ENCODE results near the gene ZFAND3.

Gene ZFAND3

DNA sequence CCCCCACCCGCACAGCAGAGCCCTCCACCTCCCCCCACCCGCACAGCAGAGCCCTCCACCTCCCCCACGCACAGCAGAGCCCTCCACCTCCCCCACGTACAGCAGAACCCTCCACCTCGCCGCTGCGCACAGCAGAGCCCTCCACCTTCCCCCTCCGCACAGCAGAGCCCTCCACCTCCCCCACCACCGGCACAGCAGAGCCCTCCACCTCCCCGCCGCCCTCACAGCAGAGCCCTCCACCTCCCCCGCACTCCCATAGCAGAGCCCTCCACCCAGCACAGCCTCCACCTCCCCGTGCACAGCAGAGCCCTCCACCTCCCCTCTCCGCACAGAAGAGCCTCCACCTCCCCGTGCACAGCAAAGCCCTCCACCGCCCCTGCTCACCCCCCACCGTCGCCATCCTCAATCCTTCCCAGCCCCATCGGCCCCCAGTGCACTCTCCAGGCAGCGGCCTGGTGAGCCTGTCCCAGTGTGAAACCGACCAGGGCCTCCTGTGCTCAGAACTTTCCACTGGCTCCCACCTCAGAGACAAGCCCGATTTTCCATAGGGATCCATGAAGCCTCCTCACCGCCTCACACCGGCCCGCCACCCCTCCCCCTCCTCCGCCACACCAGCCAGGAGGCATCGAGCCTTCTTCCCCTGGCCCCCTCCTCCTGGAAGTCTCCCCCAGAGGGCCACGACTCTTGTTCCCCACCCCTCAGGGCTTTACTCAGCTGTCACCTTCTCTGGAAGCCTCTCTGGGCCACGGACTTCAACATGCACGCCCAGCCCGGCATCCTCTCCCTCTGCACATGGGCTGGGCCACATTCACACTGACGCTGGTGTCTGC is 347.1 kb downstream of the ZFAND3 start:
- Histone ChIP-seq H2AK5ac (ENCODE audit: low read length, severe bottlenecking) (no peak overlapping the region), H3K9ac (ENCODE audit: low read length) (no peak overlapping the region), H3K14ac (ENCODE audit: low read length in 2 of 2) (no peak overlapping the region), H2AFZ (ENCODE audit: low read depth, low read length) (no peak overlapping the region), H2BK5ac (ENCODE audit: low read depth, low read length, poor library complexity, severe bottlenecking) (no peak overlapping the region), H3K4me3 (ENCODE audit: insufficient read depth in 1 of 2, low read depth in 1 of 2, low read length in 2 of 2) (no peak overlapping the region), H4K91ac (ENCODE audit: low read length) (no peak overlapping the region), H3K4me1 (ENCODE audit: control insufficient read depth, insufficient read depth, low read depth, low read length) (peaks cover 14% of the 10 kb centered on the region), H3K27ac (ENCODE audit: low read length, poor library complexity, severe bottlenecking) (no peak overlapping the region), H3K18ac (ENCODE audit: low read depth in 1 of 2, low read length in 2 of 2) (peak overlapping the region in 1 of 2 experiments; percentile 29), H3K79me1 (replicated peaks; ENCODE audit: low read length, poor library complexity, severe bottlenecking) (peaks cover 3% of the 10 kb centered on the region), H3K4me2 (ENCODE audit: low read length, poor library complexity, severe bottlenecking) (no peak overlapping the region), H4K8ac (ENCODE audit: low read length) (no peak overlapping the region), H2BK12ac (ENCODE audit: low read length in 2 of 2) (peak overlapping the region in 1 of 2 experiments; percentile 33), H3K27me3 (ENCODE audit: control insufficient read depth in 1 of 2, insufficient read depth in 1 of 2, low read length in 2 of 2) (no peaks in the 10 kb centered on the region), H3K4ac (ENCODE audit: low read depth in 1 of 2, low read length in 2 of 2) (no peak overlapping the region), H3K36me3 (ENCODE audit: control insufficient read depth in 1 of 2, insufficient read depth in 2 of 2, low read depth in 1 of 2, low read length in 2 of 2) (peaks cover 0 to 26% of the 10 kb centered on the region in 2 experiments), H2BK15ac (ENCODE audit: low read depth, poor library complexity, severe bottlenecking) (no peak overlapping the region), H2BK120ac (ENCODE audit: low read depth, low read length) (no peak overlapping the region), H3K23ac (ENCODE audit: low read length in 2 of 2) (no peak overlapping the region), H3K9me3 (ENCODE audit: control insufficient read depth, low read length) (no peaks in the 10 kb centered on the region)
- WGBS, result 87% methylated on average over 29 of the region's 32 CpGs
- DNase-seq, result no peak

DNA sequence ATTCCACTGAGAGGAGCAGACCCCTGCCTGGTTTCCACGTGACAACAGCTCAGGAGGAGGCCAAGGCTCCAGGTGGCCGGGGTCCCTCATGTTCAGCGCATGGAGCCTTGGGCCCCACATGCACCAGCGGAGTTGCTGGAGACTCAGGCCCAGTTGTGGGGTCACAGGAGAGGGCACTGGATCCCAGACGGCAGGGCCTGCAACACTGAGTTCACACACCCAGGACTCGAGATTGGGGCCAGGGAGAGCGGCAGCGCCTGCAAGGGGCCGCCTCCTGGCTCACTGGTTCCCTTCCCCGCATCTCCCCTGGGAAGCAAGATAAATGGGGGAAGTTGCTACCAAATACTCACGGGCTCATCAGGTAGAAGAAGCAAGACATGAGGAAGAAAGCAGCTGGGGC is 348.1 kb downstream of the ZFAND3 start:
- Histone ChIP-seq H3K4ac (ENCODE audit: low read depth in 1 of 2, low read length in 2 of 2) (no peak overlapping the region), H3K36me3 (ENCODE audit: control insufficient read depth in 1 of 2, insufficient read depth in 2 of 2, low read depth in 1 of 2, low read length in 2 of 2) (peaks cover 0 to 17% of the 10 kb centered on the region in 2 experiments), H2AK5ac (ENCODE audit: low read length, severe bottlenecking) (no peak overlapping the region), H3K4me1 (ENCODE audit: control insufficient read depth, insufficient read depth, low read depth, low read length) (peaks cover 14% of the 10 kb centered on the region), H3K23ac (ENCODE audit: low read length in 2 of 2) (no peak overlapping the region), H3K4me3 (ENCODE audit: insufficient read depth in 1 of 2, low read depth in 1 of 2, low read length in 2 of 2) (no peak overlapping the region), H3K9me3 (ENCODE audit: control insufficient read depth, low read length) (no peaks in the 10 kb centered on the region), H3K27me3 (ENCODE audit: control insufficient read depth in 1 of 2, insufficient read depth in 1 of 2, low read length in 2 of 2) (no peaks in the 10 kb centered on the region), H4K91ac (ENCODE audit: low read length) (no peak overlapping the region), H2AFZ (ENCODE audit: low read depth, low read length) (no peak overlapping the region), H2BK120ac (ENCODE audit: low read depth, low read length) (no peak overlapping the region), H3K9ac (ENCODE audit: low read length) (no peak overlapping the region), H2BK15ac (ENCODE audit: low read depth, poor library complexity, severe bottlenecking) (no peak overlapping the region), H2BK12ac (ENCODE audit: low read length in 2 of 2) (no peak overlapping the region), H3K14ac (ENCODE audit: low read length in 2 of 2) (no peak overlapping the region), H4K8ac (ENCODE audit: low read length) (no peak overlapping the region), H3K27ac (ENCODE audit: low read length, poor library complexity, severe bottlenecking) (no peak overlapping the region), H3K79me1 (replicated peaks; ENCODE audit: low read length, poor library complexity, severe bottlenecking) (peaks cover 3% of the 10 kb centered on the region), H2BK5ac (ENCODE audit: low read depth, low read length, poor library complexity, severe bottlenecking) (no peak overlapping the region), H3K18ac (ENCODE audit: low read depth in 1 of 2, low read length in 2 of 2) (peak overlapping the region in 1 of 2 experiments; percentile 11), H3K4me2 (ENCODE audit: low read length, poor library complexity, severe bottlenecking) (no peak overlapping the region)
- DNase-seq, result no peak
- WGBS, result 87% methylated on average over 11 of the region's 11 CpGs

DNA sequence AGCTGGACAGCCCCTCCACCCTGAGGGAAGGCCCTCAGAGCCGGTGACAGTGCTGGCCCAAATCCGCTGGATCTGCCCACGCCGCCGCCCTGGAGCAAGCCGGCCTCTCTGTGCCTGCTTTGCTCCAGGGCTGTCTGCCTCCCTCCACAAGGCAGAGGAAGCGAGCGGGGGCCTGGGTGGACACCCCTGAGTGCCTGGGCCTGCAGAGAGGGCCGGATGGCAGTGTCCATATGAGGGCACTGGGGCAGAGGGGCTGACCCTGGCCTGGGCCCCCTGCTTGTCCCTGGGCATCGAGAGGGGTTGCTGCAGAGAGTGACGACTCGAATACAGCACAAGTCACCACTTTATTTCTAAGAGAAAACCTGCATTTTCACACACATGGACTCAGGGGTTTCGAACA is 348.6 kb downstream of the ZFAND3 start:
- Histone ChIP-seq H2AFZ (ENCODE audit: low read depth, low read length) (no peak overlapping the region), H3K27ac (ENCODE audit: low read length, poor library complexity, severe bottlenecking) (no peak overlapping the region), H2BK120ac (ENCODE audit: low read depth, low read length) (no peak overlapping the region), H3K27me3 (ENCODE audit: control insufficient read depth in 1 of 2, insufficient read depth in 1 of 2, low read length in 2 of 2) (no peaks in the 10 kb centered on the region), H4K91ac (ENCODE audit: low read length) (no peak overlapping the region), H3K18ac (ENCODE audit: low read depth in 1 of 2, low read length in 2 of 2) (peak overlapping the region in 1 of 2 experiments; percentile 11), H2BK15ac (ENCODE audit: low read depth, poor library complexity, severe bottlenecking) (no peak overlapping the region), H3K4ac (ENCODE audit: low read depth in 1 of 2, low read length in 2 of 2) (no peak overlapping the region), H2BK12ac (ENCODE audit: low read length in 2 of 2) (no peak overlapping the region), H3K4me2 (ENCODE audit: low read length, poor library complexity, severe bottlenecking) (no peak overlapping the region), H2BK5ac (ENCODE audit: low read depth, low read length, poor library complexity, severe bottlenecking) (no peak overlapping the region), H3K4me1 (ENCODE audit: control insufficient read depth, insufficient read depth, low read depth, low read length) (peaks cover 14% of the 10 kb centered on the region), H3K9me3 (ENCODE audit: control insufficient read depth, low read length) (no peaks in the 10 kb centered on the region), H3K9ac (ENCODE audit: low read length) (no peak overlapping the region), H3K4me3 (ENCODE audit: insufficient read depth in 1 of 2, low read depth in 1 of 2, low read length in 2 of 2) (no peak overlapping the region), H3K79me1 (replicated peaks; ENCODE audit: low read length, poor library complexity, severe bottlenecking) (peaks cover 2% of the 10 kb centered on the region), H2AK5ac (ENCODE audit: low read length, severe bottlenecking) (no peak overlapping the region), H3K14ac (ENCODE audit: low read length in 2 of 2) (no peak overlapping the region), H4K8ac (ENCODE audit: low read length) (no peak overlapping the region), H3K23ac (ENCODE audit: low read length in 2 of 2) (no peak overlapping the region), H3K36me3 (ENCODE audit: control insufficient read depth in 1 of 2, insufficient read depth in 2 of 2, low read depth in 1 of 2, low read length in 2 of 2) (peaks cover under 1 to 13% of the 10 kb centered on the region in 2 experiments)
- no peak for DNase-seq
- 95% methylated on average over 13 of the region's 13 CpGs for whole genome bisulfite sequencing

DNA sequence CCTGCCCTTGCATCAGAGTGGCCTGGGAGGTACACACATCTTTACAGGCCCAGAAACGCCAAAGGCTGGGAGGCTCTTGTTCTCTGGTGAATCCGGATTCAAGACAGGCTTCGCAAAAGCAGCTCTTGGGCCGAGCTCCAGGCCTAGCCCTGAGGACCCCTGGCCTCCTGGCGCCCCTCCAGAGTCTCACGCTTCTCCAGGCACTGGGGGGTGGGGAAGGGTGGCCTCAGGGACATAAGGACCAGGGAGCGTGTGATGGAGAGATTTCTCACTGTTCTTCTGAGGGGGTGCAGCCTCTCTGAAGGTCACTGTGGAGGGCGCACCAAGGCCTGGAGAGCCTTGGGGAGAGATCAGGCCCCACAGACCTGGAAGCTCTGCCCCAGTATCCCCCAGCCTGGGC is 349.2 kb downstream of the ZFAND3 start:
- Histone ChIP-seq H2BK5ac (ENCODE audit: low read depth, low read length, poor library complexity, severe bottlenecking) (no peak overlapping the region), H3K14ac (ENCODE audit: low read length in 2 of 2) (no peak overlapping the region), H3K23ac (ENCODE audit: low read length in 2 of 2) (no peak overlapping the region), H4K8ac (ENCODE audit: low read length) (no peak overlapping the region), H3K4me2 (ENCODE audit: low read length, poor library complexity, severe bottlenecking) (no peak overlapping the region), H3K79me1 (replicated peaks; ENCODE audit: low read length, poor library complexity, severe bottlenecking) (peaks cover 1% of the 10 kb centered on the region), H2BK12ac (ENCODE audit: low read length in 2 of 2) (no peak overlapping the region), H3K9ac (ENCODE audit: low read length) (no peak overlapping the region), H3K27ac (ENCODE audit: low read length, poor library complexity, severe bottlenecking) (no peak overlapping the region), H2BK120ac (ENCODE audit: low read depth, low read length) (no peak overlapping the region), H3K4ac (ENCODE audit: low read depth in 1 of 2, low read length in 2 of 2) (no peak overlapping the region), H2AK5ac (ENCODE audit: low read length, severe bottlenecking) (no peak overlapping the region), H3K27me3 (ENCODE audit: control insufficient read depth in 1 of 2, insufficient read depth in 1 of 2, low read length in 2 of 2) (no peaks in the 10 kb centered on the region), H3K36me3 (ENCODE audit: control insufficient read depth in 1 of 2, insufficient read depth in 2 of 2, low read depth in 1 of 2, low read length in 2 of 2) (peaks cover 7 to 14% of the 10 kb centered on the region in 2 experiments), H2BK15ac (ENCODE audit: low read depth, poor library complexity, severe bottlenecking) (no peak overlapping the region), H3K4me1 (ENCODE audit: control insufficient read depth, insufficient read depth, low read depth, low read length) (peaks cover 14% of the 10 kb centered on the region), H4K91ac (ENCODE audit: low read length) (no peak overlapping the region), H3K4me3 (ENCODE audit: insufficient read depth in 1 of 2, low read depth in 1 of 2, low read length in 2 of 2) (no peak overlapping the region), H3K18ac (ENCODE audit: low read depth in 1 of 2, low read length in 2 of 2) (no peak overlapping the region), H2AFZ (ENCODE audit: low read depth, low read length) (no peak overlapping the region), H3K9me3 (ENCODE audit: control insufficient read depth, low read length) (no peaks in the 10 kb centered on the region)
- WGBS, result 93% methylated on average over 8 of the region's 8 CpGs
- no peak for DNase-seq
